GM19452 (cell line): Measurements from ENCODE around the gene SIN3A.
"Not testable (repeated sequence)": the region's sequence is repeated elsewhere in the genome, so short reads cannot be mapped to it uniquely, and the experiment has no call there.

Experiments
- ATAC-seq: cut with Tn5 transposase; IDR thresholded peaks from one replicate; pipeline ENCODE4 v1.9.1; 2021; ENCODE audit not compliant: unreplicated experiment

SIN3A gene

DNA sequence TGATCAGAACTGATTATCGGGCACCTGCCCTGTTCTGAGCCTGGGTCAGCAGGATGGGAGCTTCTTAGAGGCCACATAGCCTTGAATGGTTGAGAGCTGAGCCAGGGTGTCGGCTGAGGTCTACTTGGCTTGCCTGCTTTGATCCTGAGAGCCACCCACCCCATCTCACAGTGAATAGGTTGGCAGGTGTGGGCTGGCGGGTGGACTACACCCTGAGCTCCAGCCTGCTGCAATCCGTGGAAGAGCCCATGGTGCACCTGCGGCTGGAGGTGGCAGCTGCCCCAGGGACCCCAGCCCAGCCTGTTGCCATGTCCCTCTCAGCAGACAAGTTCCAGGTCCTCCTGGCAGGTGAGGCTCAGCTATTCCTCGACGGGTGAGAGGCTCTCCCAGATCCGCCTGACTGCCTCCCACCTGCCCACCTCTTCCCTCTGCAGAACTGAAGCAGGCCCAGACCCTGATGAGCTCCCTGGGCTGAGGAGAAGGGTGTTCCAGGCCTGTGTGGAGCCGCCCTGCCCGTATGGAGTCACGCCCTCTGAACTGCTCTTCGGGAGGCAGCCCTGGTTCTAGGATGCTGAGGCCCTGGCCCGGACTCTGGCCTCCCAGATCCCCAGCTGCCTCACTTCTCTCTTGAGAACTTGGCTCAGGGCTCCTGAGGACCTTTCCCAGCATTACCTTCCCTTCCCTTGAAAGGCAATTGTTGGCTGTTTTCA, 111.8 kb downstream of the SIN3A start:
- no peak for ATAC-seq

GRCh38 chr15:75338661-75339240, 112.7 kb downstream of the SIN3A start:
- ATAC-seq, result no peak

DNA sequence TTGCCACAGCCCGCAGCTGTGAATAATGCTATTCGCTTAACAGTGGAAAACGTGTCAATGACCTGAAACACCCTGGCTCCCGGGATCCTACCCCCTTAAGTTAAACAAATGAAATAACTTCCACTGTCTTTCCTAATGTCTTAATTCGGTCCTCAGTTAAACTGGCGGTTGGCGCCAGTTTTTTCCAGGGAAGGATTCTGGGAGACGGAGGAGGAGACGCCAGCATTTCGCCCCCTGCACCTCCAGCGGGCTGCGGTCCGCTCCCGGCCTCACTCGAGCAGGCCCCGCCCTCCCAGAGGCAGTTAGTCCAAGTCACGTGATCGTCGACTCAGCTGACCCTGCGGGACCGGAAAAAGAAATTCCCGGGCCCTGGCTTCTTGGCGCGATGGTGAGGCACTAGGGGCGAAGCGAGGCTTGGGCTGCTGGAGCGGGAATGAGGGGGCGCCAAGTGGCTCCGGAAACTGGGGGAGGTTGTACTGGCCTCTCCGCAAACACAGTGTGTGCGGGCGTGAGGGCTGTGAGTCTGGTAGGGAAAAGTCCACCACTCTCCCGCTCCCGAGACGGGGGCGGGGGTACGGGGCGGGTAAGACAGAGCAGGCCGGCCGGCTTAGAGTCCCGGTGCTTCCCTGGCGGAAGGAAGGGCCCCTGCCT, 115.7 kb downstream of the SIN3A start, which contains the start of gene COMMD4:
COMMD4 (plus strand) TSS at position 359 of the 651 bp plus-strand sequence; CDS start at position 386, 27 bp downstream.
- no peak for ATAC-seq

GRCh38 chr15:75335313-75335704, 116.2 kb downstream of the SIN3A start:
- no peak for ATAC-seq

DNA sequence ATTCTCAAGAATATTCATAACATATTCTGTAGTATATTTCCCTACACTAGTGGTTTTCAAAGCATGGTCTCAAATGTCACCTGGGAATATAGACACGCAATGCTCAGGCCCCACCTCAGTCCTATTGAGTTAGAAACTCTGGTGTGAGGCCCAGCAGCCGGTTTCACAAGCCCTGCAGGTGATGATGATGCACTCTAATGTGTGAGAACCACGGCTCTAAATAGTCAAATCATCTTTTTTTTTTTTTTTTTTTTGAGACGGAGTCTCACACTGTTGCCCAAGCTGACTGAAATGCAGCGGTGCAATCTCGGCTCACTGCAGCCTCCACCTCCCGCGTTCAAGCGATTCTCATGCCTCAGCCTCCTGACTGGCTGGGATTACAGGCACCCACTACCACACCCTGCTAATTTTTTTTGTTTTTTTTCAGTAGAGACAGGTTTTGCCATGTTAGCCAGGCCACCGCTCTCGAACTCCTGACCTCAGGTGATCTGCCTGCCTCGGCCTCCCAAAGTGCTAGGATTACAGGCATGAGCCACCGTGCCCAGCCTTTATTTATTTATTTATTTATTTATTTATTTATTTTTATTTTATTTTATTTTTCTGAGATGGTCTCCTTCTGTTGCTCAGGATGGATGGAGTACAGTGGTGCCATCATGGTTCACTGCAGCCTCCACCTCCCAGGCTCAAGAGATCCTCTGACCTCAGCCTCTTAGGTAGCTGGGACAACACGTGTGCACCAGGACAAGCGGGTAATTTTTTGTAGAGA, 117.7 kb downstream of the SIN3A start:
- peak; percentile 62 for ATAC-seq

DNA sequence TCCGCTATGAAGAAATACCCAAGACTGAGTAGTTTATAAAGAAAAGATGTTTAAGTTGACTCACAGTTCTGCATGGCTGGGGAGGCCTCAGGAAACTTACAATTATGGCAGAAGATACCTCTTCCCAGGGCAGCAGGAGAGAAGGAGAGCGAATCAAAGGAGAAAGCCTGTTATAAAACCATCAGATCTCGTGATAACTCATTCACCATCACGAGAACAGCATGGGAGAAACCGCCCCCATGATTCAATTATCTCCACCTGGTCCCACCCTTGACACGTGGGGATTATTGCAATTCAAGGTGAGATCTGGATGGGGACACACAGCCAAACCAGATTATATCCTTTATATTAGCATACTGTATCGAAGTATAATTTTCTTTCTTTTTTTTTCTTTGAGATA, 119.4 kb downstream of the SIN3A start:
- not testable (repeated sequence) for ATAC-seq

- no peak for ATAC-seq
These were observed 121.9 kb downstream of the SIN3A start for GRCh38 chr15:75329571-75329970.

DNA sequence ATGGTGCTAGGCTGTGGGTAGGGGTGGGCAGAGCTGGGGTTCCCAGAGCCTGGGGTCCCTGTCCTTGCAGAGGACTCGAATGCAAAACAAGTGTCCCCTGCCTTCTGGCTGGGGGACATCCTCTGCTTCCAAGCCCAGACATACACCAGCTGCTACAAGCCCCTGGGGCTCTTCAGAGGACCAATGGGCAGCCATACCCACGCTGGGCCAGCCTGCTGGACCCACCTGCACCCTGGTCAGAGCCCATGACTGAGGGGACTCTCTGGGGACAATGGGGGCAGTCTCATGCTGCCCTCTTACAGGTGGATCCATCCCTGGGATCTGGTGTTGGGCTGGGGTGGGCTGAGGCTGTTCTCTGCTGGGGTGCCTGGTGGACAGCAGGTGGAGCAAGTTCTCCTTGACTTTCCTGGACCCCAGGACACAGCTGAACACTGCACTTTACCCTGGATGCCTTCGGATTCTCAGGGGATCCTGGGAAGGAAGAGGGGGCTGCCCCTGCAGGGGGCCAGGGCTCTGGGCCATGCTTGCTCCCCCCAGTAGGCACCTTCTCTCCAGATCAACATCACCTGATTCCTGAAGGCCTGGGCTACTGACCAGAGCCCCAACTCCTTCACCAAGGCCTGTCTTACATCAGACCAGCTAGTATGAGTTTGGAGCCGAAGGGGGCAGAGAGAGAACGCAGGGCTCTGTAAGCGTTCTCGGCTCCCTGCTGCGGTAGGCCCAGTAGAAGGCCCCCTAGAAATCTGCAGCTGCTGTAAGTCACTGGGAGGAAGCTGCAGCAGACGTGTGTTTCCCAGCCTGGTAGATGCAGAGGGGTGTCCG, 122.8 kb downstream of the SIN3A start:
- no peak for ATAC-seq

GRCh38 chr15:75327491-75327890, 124.0 kb downstream of the SIN3A start:
- no peak for ATAC-seq

GRCh38 chr15:75327005-75327404, 124.5 kb downstream of the SIN3A start:
- ATAC-seq, result no peak

GRCh38 chr15:75325922-75326321, 125.6 kb downstream of the SIN3A start:
- ATAC-seq, result no peak

GRCh38 chr15:75321711-75322110, 129.8 kb downstream of the SIN3A start:
- ATAC-seq, result no peak
